ENCODE results near the gene PRDX5. TPM values are rescaled to one million over a fixed set of nuclear protein-coding genes. Genes with fewer than 3 reads are reported as not detected.

PRDX5 gene
- total RNA-seq, 6 experiments from 2014 or later: 84.0 to 172 (median 89.3) TPM

GRCh38 chr11:64361659-64362058 is 43.7 kb downstream of the PRDX5 start:
- no peaks in the 10 kb centered on the region for H3K27me3 ChIP-seq
- ATAC-seq: no peak
- H3K4me3 ChIP-seq: no peak overlapping the region
- intact Hi-C loops (cut with DNase I): no loop called here
- no peaks in the 10 kb centered on the region for H3K9me3 ChIP-seq
- WGBS (ENCODE audit: insufficient coverage, low coverage, low lambda C conversion rate, missing lambda C conversion rate): 80% methylated on average over 1 of the region's 18 CpGs
- H3K36me3 ChIP-seq: peaks cover 0 to 27% (median 10%) of the 10 kb centered on the region in 4 donors
- peaks cover 0 to 14% (median 2%) of the 10 kb centered on the region in 4 donors for H3K4me1 ChIP-seq
- TF ChIP-seq POLR2A (IDR thresholded peaks at IDR 0.05) (no peak), CTCF (IDR thresholded peaks at IDR 0.05) (no peak)
- DNase-seq: no peak
- no peak overlapping the region for H3K27ac ChIP-seq

- H3K4me3 ChIP-seq: no peak overlapping the region
- DNase-seq (no peak), ATAC-seq (no peak)
- WGBS (ENCODE audit: insufficient coverage, low coverage, low lambda C conversion rate, missing lambda C conversion rate): 70% methylated on average over 2 of the region's 10 CpGs
- no peaks in the 10 kb centered on the region for H3K27me3 ChIP-seq
- H3K27ac ChIP-seq: no peak overlapping the region
- peaks cover 0 to 14% (median 2%) of the 10 kb centered on the region in 4 donors for H3K4me1 ChIP-seq
- H3K36me3 ChIP-seq: peaks cover 0 to 32% (median 11%) of the 10 kb centered on the region in 4 donors
- intact Hi-C loops (cut with DNase I): no loop called here
- TF ChIP-seq CTCF (IDR thresholded peaks at IDR 0.05) (no peak), POLR2A (IDR thresholded peaks at IDR 0.05) (no peak)
- no peaks in the 10 kb centered on the region for H3K9me3 ChIP-seq
Observed at GRCh38 chr11:64362339-64362738, 44.4 kb downstream of the PRDX5 start.

- no peaks in the 10 kb centered on the region for H3K9me3 ChIP-seq
- H3K4me3 ChIP-seq: no peak overlapping the region
- DNase-seq (no peak), ATAC-seq (no peak)
- intact Hi-C loops (cut with DNase I): no loop called here
- TF ChIP-seq POLR2A (IDR thresholded peaks at IDR 0.05) (no peak), CTCF (IDR thresholded peaks at IDR 0.05) (no peak)
- WGBS (ENCODE audit: insufficient coverage, low coverage, low lambda C conversion rate, missing lambda C conversion rate): 84% methylated on average over 4 of the region's 6 CpGs
- no peaks in the 10 kb centered on the region for H3K27me3 ChIP-seq
- peaks cover 0 to 39% (median 15%) of the 10 kb centered on the region in 4 donors for H3K36me3 ChIP-seq
- peaks cover 0 to 5% (median 0%) of the 10 kb centered on the region in 4 donors for H3K4me1 ChIP-seq
- H3K27ac ChIP-seq: no peak overlapping the region
Observed at GRCh38 chr11:64364435-64364834, 46.5 kb downstream of the PRDX5 start.

- intact Hi-C loops (cut with DNase I): no loop called here
- 80% methylated on average over 2 of the region's 4 CpGs for WGBS (ENCODE audit: insufficient coverage, low coverage, low lambda C conversion rate, missing lambda C conversion rate)
- H3K4me3 ChIP-seq: no peak overlapping the region
- DNase-seq (no peak), ATAC-seq (no peak)
- no peaks in the 10 kb centered on the region for H3K27me3 ChIP-seq
- TF ChIP-seq POLR2A (IDR thresholded peaks at IDR 0.05): no peak
- TF ChIP-seq CTCF (IDR thresholded peaks at IDR 0.05): no peak
- H3K4me1 ChIP-seq: peaks cover 0 to under 1% (median 0%) of the 10 kb centered on the region in 4 donors
- H3K9me3 ChIP-seq: no peaks in the 10 kb centered on the region
- H3K27ac ChIP-seq: no peak overlapping the region
- H3K36me3 ChIP-seq: peaks cover 0 to 42% (median 16%) of the 10 kb centered on the region in 4 donors
Observed at GRCh38 chr11:64364911-64365310, 47.0 kb downstream of the PRDX5 start.

- WGBS (ENCODE audit: insufficient coverage, low coverage, low lambda C conversion rate, missing lambda C conversion rate): 100% methylated on average over 1 of the region's 1 CpG
- H3K9me3 ChIP-seq: no peaks in the 10 kb centered on the region
- H3K36me3 ChIP-seq: peaks cover 0 to 38% (median 16%) of the 10 kb centered on the region in 4 donors
- no peak for DNase-seq
- no peak overlapping the region for H3K27ac ChIP-seq
- H3K4me3 ChIP-seq: no peak overlapping the region
- no peak for TF ChIP-seq POLR2A (IDR thresholded peaks at IDR 0.05)
- TF ChIP-seq CTCF (IDR thresholded peaks at IDR 0.05): no peak
- no peaks in the 10 kb centered on the region for H3K27me3 ChIP-seq
- H3K4me1 ChIP-seq: no peaks in the 10 kb centered on the region
- no peak for ATAC-seq
- intact Hi-C loops (cut with DNase I): no loop called here
Observed at GRCh38 chr11:64366751-64367150, 48.8 kb downstream of the PRDX5 start.

Data from right lobe of liver (tissue), 6 donors.